ENCODE data around the gene BCAP31.

Gene BCAP31

DNA sequence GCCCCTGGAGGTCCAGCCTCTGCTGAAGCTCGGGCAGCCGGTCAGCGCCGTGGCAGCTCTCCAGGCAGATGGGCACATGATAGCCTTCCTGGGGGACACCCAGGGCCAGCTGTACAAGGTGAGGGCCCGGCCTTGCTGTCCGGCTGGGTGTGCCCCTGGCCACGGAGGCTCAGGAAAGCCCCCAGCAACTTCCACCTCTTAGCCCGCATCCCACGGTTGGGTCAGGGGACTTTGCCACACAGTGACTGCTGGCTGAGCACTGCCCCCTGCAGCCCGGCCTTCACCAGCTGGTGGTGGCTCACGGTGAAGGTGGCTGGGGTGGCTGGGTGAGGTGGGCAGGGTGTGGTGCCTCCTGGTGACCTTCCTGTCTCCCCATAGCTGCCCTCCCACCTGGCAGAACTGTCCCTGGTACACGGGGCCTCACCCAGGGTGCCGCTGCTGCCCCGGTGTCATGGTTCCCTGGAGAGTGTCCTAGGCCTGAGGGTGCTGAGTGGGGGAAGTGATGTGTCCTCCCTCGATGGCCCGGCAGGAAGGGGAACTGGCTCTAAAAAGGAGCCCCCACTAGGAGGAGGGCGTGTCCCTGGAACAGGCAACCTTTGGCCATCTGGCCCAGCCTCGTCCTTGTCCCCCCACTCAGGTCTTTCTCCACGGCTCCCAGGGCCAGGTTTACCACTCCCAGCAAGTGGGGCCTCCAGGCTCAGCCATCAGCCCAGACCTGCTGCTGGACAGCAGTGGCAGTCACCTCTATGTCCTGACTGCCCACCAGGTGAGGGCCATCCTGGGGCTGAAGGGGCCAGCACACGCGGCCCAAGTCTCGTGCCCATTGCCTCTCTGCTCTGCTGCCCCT lies 44.3 kb upstream of the BCAP31 start:
- H3K9me3 ChIP-seq (ENCODE audit: control insufficient read depth in 5 of 5, low read length in 5 of 5) = no peaks in the 10 kb centered on the region
- H3K4me3 ChIP-seq (ENCODE audit: low read depth in 1 of 5, low read length in 5 of 5) = no peak overlapping the region
- no peak overlapping the region for H3K9ac ChIP-seq (ENCODE audit: low read length in 5 of 5)
- no peaks in the 10 kb centered on the region for H3K36me3 ChIP-seq (ENCODE audit: control insufficient read depth in 5 of 5, insufficient read depth in 5 of 5, low read length in 5 of 5)
- no peak overlapping the region for H3K27ac ChIP-seq (ENCODE audit: low read depth, low read length)
- peaks cover 0 to 36% (median 19%) of the 10 kb centered on the region in 5 donors for H3K27me3 ChIP-seq (ENCODE audit: control insufficient read depth in 5 of 5, insufficient read depth in 4 of 5, low read length in 5 of 5)
- peaks cover 0 to 31% (median 26%) of the 10 kb centered on the region in 5 donors for H3K4me1 ChIP-seq (ENCODE audit: control insufficient read depth in 5 of 5, insufficient read depth in 5 of 5, low read length in 5 of 5)

GRCh38 chrX:153767674-153768055 lies 43.5 kb upstream of the BCAP31 start:
- Histone ChIP-seq H3K27ac (ENCODE audit: low read depth, low read length) (no peak overlapping the region), H3K9me3 (ENCODE audit: control insufficient read depth in 5 of 5, low read length in 5 of 5) (no peaks in the 10 kb centered on the region), H3K4me1 (ENCODE audit: control insufficient read depth in 5 of 5, insufficient read depth in 5 of 5, low read length in 5 of 5) (peaks cover 0 to 31% (median 26%) of the 10 kb centered on the region in 5 donors), H3K36me3 (ENCODE audit: control insufficient read depth in 5 of 5, insufficient read depth in 5 of 5, low read length in 5 of 5) (no peaks in the 10 kb centered on the region), H3K27me3 (ENCODE audit: control insufficient read depth in 5 of 5, insufficient read depth in 4 of 5, low read length in 5 of 5) (peaks cover 0 to 30% (median 19%) of the 10 kb centered on the region in 5 donors), H3K4me3 (ENCODE audit: low read depth in 1 of 5, low read length in 5 of 5) (no peak overlapping the region), H3K9ac (ENCODE audit: low read length in 5 of 5) (no peak overlapping the region)

DNA sequence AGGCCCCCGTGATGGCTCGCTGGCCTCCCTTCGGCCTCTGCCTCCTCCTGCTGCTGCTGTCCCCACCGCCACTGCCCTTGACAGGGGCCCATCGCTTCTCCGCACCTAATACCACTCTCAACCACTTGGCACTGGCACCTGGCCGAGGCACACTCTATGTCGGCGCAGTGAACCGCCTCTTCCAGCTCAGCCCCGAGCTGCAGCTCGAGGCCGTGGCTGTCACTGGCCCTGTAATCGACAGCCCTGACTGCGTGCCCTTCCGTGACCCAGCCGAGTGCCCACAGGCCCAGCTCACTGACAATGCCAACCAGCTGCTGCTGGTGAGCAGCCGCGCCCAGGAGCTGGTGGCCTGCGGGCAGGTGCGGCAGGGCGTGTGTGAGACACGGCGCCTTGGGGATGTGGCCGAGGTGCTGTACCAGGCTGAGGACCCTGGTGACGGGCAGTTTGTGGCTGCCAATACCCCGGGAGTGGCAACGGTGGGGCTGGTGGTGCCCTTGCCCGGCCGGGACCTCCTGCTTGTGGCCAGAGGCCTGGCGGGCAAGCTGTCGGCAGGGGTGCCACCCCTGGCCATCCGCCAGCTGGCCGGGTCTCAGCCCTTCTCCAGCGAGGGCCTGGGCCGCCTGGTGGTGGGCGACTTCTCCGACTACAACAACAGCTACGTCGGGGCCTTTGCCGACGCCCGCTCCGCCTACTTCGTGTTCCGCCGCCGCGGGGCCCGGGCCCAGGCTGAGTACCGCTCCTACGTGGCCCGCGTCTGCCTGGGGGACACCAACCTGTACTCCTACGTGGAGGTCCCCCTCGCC lies 42.9 kb upstream of the BCAP31 start:
- H3K27me3 ChIP-seq (ENCODE audit: control insufficient read depth in 5 of 5, insufficient read depth in 4 of 5, low read length in 5 of 5) = peaks cover 0 to 25% (median 17%) of the 10 kb centered on the region in 5 donors
- H3K9ac ChIP-seq (ENCODE audit: low read length in 5 of 5) = no peak overlapping the region
- no peak overlapping the region for H3K27ac ChIP-seq (ENCODE audit: low read depth, low read length)
- H3K4me1 ChIP-seq (ENCODE audit: control insufficient read depth in 5 of 5, insufficient read depth in 5 of 5, low read length in 5 of 5) = peaks cover 0 to 31% (median 26%) of the 10 kb centered on the region in 5 donors
- H3K36me3 ChIP-seq (ENCODE audit: control insufficient read depth in 5 of 5, insufficient read depth in 5 of 5, low read length in 5 of 5) = no peaks in the 10 kb centered on the region
- H3K4me3 ChIP-seq (ENCODE audit: low read depth in 1 of 5, low read length in 5 of 5) = no peak overlapping the region
- no peaks in the 10 kb centered on the region for H3K9me3 ChIP-seq (ENCODE audit: control insufficient read depth in 5 of 5, low read length in 5 of 5)

DNA sequence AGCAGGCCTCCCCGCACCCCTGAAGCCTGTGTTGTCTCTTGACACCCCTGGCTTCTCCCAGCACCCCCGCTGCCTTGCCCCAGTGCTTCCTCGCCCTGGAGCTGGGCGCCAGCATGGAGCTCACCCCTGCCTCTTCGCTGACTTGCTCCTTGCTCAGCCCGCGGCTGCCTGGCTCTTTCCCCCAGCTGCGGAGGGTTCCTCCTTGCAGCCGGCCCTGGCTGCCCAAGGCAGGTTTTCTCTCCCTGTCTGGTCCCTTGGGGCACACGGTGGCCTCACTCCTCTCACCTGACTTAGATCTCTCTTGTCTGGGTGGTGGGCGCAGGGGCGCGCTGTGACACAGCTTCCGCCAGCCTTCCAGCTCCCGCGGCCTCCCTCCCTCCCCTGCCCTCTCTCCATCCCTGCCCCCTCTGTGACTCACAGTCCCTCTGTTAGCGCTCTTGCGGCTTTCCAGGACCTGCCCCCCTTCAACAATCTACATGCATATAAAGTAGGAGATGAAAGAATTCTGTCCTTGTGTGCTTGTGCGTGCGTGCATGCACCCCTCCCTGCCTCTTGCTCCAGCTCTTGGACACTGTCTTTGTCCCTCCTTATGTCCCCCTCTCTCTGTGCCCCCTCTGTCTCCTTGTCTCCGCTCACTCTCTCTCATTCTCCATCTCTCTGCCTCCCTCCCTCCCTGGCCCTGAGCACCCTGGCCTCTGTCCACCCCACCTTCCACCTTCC lies 42.1 kb upstream of the BCAP31 start:
- Histone ChIP-seq H3K27ac (ENCODE audit: low read depth, low read length) (no peak overlapping the region), H3K4me3 (ENCODE audit: low read depth in 1 of 5, low read length in 5 of 5) (peak overlapping the region in 4 of 5 donors; percentile 17 to 46 (median 28)), H3K4me1 (ENCODE audit: control insufficient read depth in 5 of 5, insufficient read depth in 5 of 5, low read length in 5 of 5) (peaks cover 0 to 31% (median 26%) of the 10 kb centered on the region in 5 donors), H3K36me3 (ENCODE audit: control insufficient read depth in 5 of 5, insufficient read depth in 5 of 5, low read length in 5 of 5) (no peaks in the 10 kb centered on the region), H3K9me3 (ENCODE audit: control insufficient read depth in 5 of 5, low read length in 5 of 5) (no peaks in the 10 kb centered on the region), H3K27me3 (ENCODE audit: control insufficient read depth in 5 of 5, insufficient read depth in 4 of 5, low read length in 5 of 5) (peaks cover 0 to 23% (median 17%) of the 10 kb centered on the region in 5 donors), H3K9ac (ENCODE audit: low read length in 5 of 5) (peak overlapping the region in 1 of 5 donors; percentile 60)

DNA sequence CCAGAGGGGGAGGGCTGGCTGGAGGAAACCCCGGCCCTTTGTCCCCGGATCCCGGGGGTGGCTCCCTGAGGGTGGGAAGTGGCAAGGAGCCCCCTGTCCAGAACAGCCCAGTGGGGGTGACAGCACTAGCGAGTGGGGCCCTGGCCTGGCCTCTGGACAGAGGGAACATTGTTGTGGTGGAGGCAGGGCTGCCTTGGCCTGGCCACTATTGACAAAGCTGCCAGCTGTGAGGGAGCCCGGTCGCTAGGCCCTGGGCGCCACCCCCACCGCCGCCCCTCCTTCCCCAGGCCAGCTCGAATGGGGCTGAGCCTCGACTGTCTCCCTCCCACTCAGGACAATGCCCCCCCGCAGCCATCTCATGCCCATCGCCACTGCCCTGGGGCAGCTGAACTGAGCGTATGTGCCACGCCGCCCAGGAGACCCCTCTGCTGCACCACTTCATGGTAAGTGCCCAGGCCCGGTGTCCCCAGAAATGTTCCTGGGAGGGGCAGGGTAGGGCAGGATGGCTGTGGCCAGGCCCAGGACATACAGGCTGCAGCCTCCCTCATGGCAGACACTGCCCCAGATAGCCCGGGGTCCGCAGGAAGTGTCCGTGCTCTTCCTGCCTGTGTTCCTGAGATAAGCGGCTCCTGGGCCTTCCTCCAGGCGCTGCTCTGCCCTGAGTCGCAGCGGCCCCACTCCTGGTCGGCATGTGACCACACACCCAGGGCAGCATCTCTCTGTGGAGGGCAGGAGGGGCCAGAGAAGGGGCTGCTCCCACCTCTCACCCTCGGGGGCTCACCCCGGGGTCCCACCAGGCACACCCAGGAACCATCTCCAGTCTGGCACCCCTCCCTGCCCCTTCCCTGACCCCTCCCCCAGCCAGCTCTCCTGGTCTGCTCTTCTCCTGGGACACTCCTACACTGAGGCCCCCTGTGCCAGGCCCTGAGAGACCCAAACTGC lies 41.2 kb upstream of the BCAP31 start:
- no peaks in the 10 kb centered on the region for H3K36me3 ChIP-seq (ENCODE audit: control insufficient read depth in 5 of 5, insufficient read depth in 5 of 5, low read length in 5 of 5)
- H3K4me1 ChIP-seq (ENCODE audit: control insufficient read depth in 5 of 5, insufficient read depth in 5 of 5, low read length in 5 of 5) = peaks cover 0 to 31% (median 26%) of the 10 kb centered on the region in 5 donors
- H3K4me3 ChIP-seq (ENCODE audit: low read depth in 1 of 5, low read length in 5 of 5) = peak overlapping the region in 3 of 5 donors; percentile 17 to 50 (median 46)
- H3K27ac ChIP-seq (ENCODE audit: low read depth, low read length) = no peak overlapping the region
- peaks cover 0 to 17% (median 14%) of the 10 kb centered on the region in 5 donors for H3K27me3 ChIP-seq (ENCODE audit: control insufficient read depth in 5 of 5, insufficient read depth in 4 of 5, low read length in 5 of 5)
- no peaks in the 10 kb centered on the region for H3K9me3 ChIP-seq (ENCODE audit: control insufficient read depth in 5 of 5, low read length in 5 of 5)
- H3K9ac ChIP-seq (ENCODE audit: low read length in 5 of 5) = peak overlapping the region in 2 of 5 donors; percentile 14 to 64

- H3K9ac ChIP-seq (ENCODE audit: low read length in 5 of 5) = peak overlapping the region in 1 of 5 donors; percentile 64
Measured at GRCh38 chrX:153764786-153765137, 40.6 kb upstream of the BCAP31 start.

GRCh38 chrX:153763989-153764755 lies 40.0 kb upstream of the BCAP31 start, which contains the start of gene PLXNB3:
TSS of gene PLXNB3 (plus strand) at chrX:153764249. CDS start at chrX:153765536, 1,287 bp downstream.
- H3K36me3 ChIP-seq (ENCODE audit: control insufficient read depth in 5 of 5, insufficient read depth in 5 of 5, low read length in 5 of 5) = no peaks in the 10 kb centered on the region
- peak within 1 kb of the TSS in 3 of 5 donors; percentile 11 to 50 (median 46) for H3K4me3 ChIP-seq (ENCODE audit: low read depth in 1 of 5, low read length in 5 of 5)
- H3K9ac ChIP-seq (ENCODE audit: low read length in 5 of 5) = peak within 1 kb of the TSS in 1 of 5 donors; percentile 64
- H3K9me3 ChIP-seq (ENCODE audit: control insufficient read depth in 5 of 5, low read length in 5 of 5) = no peaks in the 10 kb centered on the region
- H3K27me3 ChIP-seq (ENCODE audit: control insufficient read depth in 5 of 5, insufficient read depth in 4 of 5, low read length in 5 of 5) = peaks cover 0 to 17% (median 11%) of the 10 kb centered on the region in 5 donors
- no peak within 1 kb of the TSS for H3K27ac ChIP-seq (ENCODE audit: low read depth, low read length)
- H3K4me1 ChIP-seq (ENCODE audit: control insufficient read depth in 5 of 5, insufficient read depth in 5 of 5, low read length in 5 of 5) = peaks cover 0 to 31% (median 26%) of the 10 kb centered on the region in 5 donors

More at GRCh38 chrX:153764786-153765137, 40.6 kb upstream of the BCAP31 start:
- H3K4me1 ChIP-seq (ENCODE audit: control insufficient read depth in 5 of 5, insufficient read depth in 5 of 5, low read length in 5 of 5) = peaks cover 0 to 31% (median 26%) of the 10 kb centered on the region in 5 donors
- no peaks in the 10 kb centered on the region for H3K36me3 ChIP-seq (ENCODE audit: control insufficient read depth in 5 of 5, insufficient read depth in 5 of 5, low read length in 5 of 5)
- H3K9me3 ChIP-seq (ENCODE audit: control insufficient read depth in 5 of 5, low read length in 5 of 5) = no peaks in the 10 kb centered on the region
- H3K4me3 ChIP-seq (ENCODE audit: low read depth in 1 of 5, low read length in 5 of 5) = peak overlapping the region in 3 of 5 donors; percentile 11 to 50 (median 46)
- H3K27me3 ChIP-seq (ENCODE audit: control insufficient read depth in 5 of 5, insufficient read depth in 4 of 5, low read length in 5 of 5) = peaks cover 0 to 17% (median 11%) of the 10 kb centered on the region in 5 donors
- no peak overlapping the region for H3K27ac ChIP-seq (ENCODE audit: low read depth, low read length)

DNA sequence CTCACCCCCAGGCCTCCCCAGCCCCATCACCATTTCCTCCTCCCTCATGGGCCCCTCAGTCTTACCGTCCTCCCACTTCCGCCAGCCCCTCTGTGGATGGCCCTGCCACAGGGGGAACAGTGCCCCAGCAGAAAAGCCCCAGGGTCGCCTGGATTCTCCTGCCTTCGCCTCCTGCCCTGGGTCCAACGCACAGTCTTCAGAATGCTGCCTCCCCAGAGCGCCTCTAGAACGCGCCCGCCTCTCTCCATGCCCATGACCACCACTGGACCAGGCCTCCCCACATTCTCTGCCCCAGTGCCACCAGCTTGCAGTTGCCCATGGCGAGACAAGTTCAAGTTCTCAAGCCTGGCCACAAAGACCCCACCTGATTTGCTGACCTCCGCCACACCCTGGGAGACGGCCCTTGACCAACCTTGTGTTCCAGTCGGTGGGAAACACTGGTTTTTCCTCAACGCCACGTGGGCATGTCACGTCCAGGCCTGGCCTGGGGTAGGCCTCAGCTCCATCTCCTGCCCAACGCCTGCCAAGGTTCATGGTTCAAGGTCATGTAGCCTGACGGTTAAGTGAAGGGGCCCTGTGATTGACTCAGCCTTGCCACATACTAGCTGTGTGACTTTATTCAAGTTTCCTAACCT lies 39.2 kb upstream of the BCAP31 start:
- H3K9ac ChIP-seq (ENCODE audit: low read length in 5 of 5) = no peak overlapping the region
- H3K27ac ChIP-seq (ENCODE audit: low read depth, low read length) = no peak overlapping the region

More for the DNA sequence above, 39.2 kb upstream of the BCAP31 start:
- H3K4me3 ChIP-seq (ENCODE audit: low read depth in 1 of 5, low read length in 5 of 5) = no peak overlapping the region
- peaks cover 0 to 36% (median 30%) of the 10 kb centered on the region in 5 donors for H3K4me1 ChIP-seq (ENCODE audit: control insufficient read depth in 5 of 5, insufficient read depth in 5 of 5, low read length in 5 of 5)
- no peaks in the 10 kb centered on the region for H3K9me3 ChIP-seq (ENCODE audit: control insufficient read depth in 5 of 5, low read length in 5 of 5)
- peaks cover 0 to 14% (median 9%) of the 10 kb centered on the region in 5 donors for H3K27me3 ChIP-seq (ENCODE audit: control insufficient read depth in 5 of 5, insufficient read depth in 4 of 5, low read length in 5 of 5)
- H3K36me3 ChIP-seq (ENCODE audit: control insufficient read depth in 5 of 5, insufficient read depth in 5 of 5, low read length in 5 of 5) = no peaks in the 10 kb centered on the region

All from subcutaneous abdominal adipose tissue (tissue), 5 donors.